OCI-LY3 (cell line): ENCODE measurements around the gene MIP.

ENCODE experiments used
- CTCF ChIP-seq: fragments of 200-600, 300-600 bp; sonication (generic); IDR thresholded peaks from 2 replicates; pipeline ENCODE4 v1.5.1; 2014; ENCODE audit warnings: antibody characterized with exemption, low read length, low read depth
- EZH2phosphoT487 ChIP-seq: fragments of 200-600 bp; shearing (Covaris generic); IDR thresholded peaks from 2 replicates; pipeline ENCODE4 v1.6.1; 2018; ENCODE audit warnings: antibody characterized with exemption, mixed run types, low read depth

GRCh38 chr12:56479625-56480024 lies 25.2 kb upstream of the MIP start:
- TF ChIP-seq CTCF (no peak), EZH2phosphoT487 (no peak)
